Measurements from ENCODE around the gene FAM180B.

FAM180B gene

GRCh38 chr11:47589584-47589976, 3.1 kb downstream of the FAM180B start:
- no peak for TF ChIP-seq CTCF (IDR thresholded peaks at IDR 0.05)

GRCh38 chr11:47589977-47590861, 3.7 kb downstream of the FAM180B start:
- TF ChIP-seq CTCF (IDR thresholded peaks at IDR 0.05): no peak

GRCh38 chr11:47591764-47592163, 5.3 kb downstream of the FAM180B start:
- no peak for TF ChIP-seq CTCF (IDR thresholded peaks at IDR 0.05)

- no peak for TF ChIP-seq CTCF (IDR thresholded peaks at IDR 0.05)
These were observed 5.8 kb downstream of the FAM180B start for GRCh38 chr11:47592251-47592650.

GRCh38 chr11:47592970-47593369, 6.5 kb downstream of the FAM180B start:
- no peak for TF ChIP-seq CTCF (IDR thresholded peaks at IDR 0.05)

- TF ChIP-seq CTCF (IDR thresholded peaks at IDR 0.05): no peak
These were observed 7.0 kb downstream of the FAM180B start for GRCh38 chr11:47593492-47593933.

GRCh38 chr11:47593934-47594855, 7.7 kb downstream of the FAM180B start, which contains the start of gene C1QTNF4:
Gene C1QTNF4 (minus strand): TSS chr11:47594411. CDS start chr11:47590810, 3,601 bp downstream.
- no peak for TF ChIP-seq CTCF (IDR thresholded peaks at IDR 0.05)
